ENCODE data around the gene CFAP46. TPM values are rescaled to one million over a fixed set of nuclear protein-coding genes. Genes with fewer than 3 reads are reported as not detected.

The CFAP46 gene
- polyA plus RNA-seq, 1 of the 3 experiments (the other 2 are of a cell fraction), result 3.9 TPM

- no peaks in the 10 kb centered on the region for H3K36me3 ChIP-seq (replicated peaks in 1 of 2; ENCODE audit: control insufficient read depth in 1 of 2, insufficient read depth in 2 of 2, low read length in 1 of 2)
- no peak overlapping the region for H3K4me3 ChIP-seq (ENCODE audit: low read depth in 2 of 2, low read length in 1 of 2)
- no peak overlapping the region for H2AFZ ChIP-seq (ENCODE audit: low read depth)
- no peaks in the 10 kb centered on the region for H4K20me1 ChIP-seq (ENCODE audit: insufficient read depth)
- H3K27ac ChIP-seq (ENCODE audit: low read depth in 2 of 2, low read length in 1 of 2), result no peak overlapping the region
- H3F3A ChIP-seq (replicated peaks; ENCODE audit: insufficient read depth), result peaks cover 4% of the 10 kb centered on the region
- H3K79me2 ChIP-seq (ENCODE audit: insufficient read depth), result no peaks in the 10 kb centered on the region
- H3K9me3 ChIP-seq, result peaks cover 7% of the 10 kb centered on the region; the same call in 1 of the 2 replicates
- 58% methylated on average over 13 of the region's 13 CpGs for WGBS (ENCODE audit: low lambda C conversion rate)
- TF ChIP-seq USF1 (IDR thresholded peaks at IDR 0.05; ENCODE audit: borderline replicate concordance, low read depth) (no peak), RAD21 (IDR thresholded peaks at IDR 0.05; ENCODE audit: low read length) (no peak), FOXJ3 (CRISPR knock-in tag; IDR thresholded peaks at IDR 0.05) (no peak), GABPA (IDR thresholded peaks at IDR 0.05; ENCODE audit: low read depth) (no peak), RCOR1 (IDR thresholded peaks at IDR 0.05; ENCODE audit: low read length) (no peak), TAF1 (IDR thresholded peaks at IDR 0.05; ENCODE audit: borderline replicate concordance, low read depth, low read length) (no peak), TEAD4 (IDR thresholded peaks at IDR 0.05; ENCODE audit: borderline replicate concordance, insufficient read depth) (no peak), ELF1 (IDR thresholded peaks at IDR 0.05) (no peak), CHD2 (IDR thresholded peaks at IDR 0.05; ENCODE audit: low read length, partially characterized antibody) (no peak), JUND (IDR thresholded peaks at IDR 0.05) (no peak), FOXM1 (IDR thresholded peaks at IDR 0.05; ENCODE audit: low read depth) (no peak), EZH2phosphoT487 (IDR thresholded peaks at IDR 0.05; ENCODE audit: borderline replicate concordance, low read depth) (no peak), GATA2 (CRISPR knock-in tag; IDR thresholded peaks at IDR 0.05) (no peak)
- TF ChIP-seq, protein P1, sequence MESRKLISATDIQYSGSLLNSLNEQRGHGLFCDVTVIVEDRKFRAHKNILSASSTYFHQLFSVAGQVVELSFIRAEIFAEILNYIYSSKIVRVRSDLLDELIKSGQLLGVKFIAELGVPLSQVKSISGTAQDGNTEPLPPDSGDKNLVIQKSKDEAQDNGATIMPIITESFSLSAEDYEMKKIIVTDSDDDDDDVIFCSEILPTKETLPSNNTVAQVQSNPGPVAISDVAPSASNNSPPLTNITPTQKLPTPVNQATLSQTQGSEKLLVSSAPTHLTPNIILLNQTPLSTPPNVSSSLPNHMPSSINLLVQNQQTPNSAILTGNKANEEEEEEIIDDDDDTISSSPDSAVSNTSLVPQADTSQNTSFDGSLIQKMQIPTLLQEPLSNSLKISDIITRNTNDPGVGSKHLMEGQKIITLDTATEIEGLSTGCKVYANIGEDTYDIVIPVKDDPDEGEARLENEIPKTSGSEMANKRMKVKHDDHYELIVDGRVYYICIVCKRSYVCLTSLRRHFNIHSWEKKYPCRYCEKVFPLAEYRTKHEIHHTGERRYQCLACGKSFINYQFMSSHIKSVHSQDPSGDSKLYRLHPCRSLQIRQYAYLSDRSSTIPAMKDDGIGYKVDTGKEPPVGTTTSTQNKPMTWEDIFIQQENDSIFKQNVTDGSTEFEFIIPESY (IDR thresholded peaks at IDR 0.05; ENCODE audit: borderline replicate concordance, low read depth), result no peak
- TF ChIP-seq, protein P2, sequence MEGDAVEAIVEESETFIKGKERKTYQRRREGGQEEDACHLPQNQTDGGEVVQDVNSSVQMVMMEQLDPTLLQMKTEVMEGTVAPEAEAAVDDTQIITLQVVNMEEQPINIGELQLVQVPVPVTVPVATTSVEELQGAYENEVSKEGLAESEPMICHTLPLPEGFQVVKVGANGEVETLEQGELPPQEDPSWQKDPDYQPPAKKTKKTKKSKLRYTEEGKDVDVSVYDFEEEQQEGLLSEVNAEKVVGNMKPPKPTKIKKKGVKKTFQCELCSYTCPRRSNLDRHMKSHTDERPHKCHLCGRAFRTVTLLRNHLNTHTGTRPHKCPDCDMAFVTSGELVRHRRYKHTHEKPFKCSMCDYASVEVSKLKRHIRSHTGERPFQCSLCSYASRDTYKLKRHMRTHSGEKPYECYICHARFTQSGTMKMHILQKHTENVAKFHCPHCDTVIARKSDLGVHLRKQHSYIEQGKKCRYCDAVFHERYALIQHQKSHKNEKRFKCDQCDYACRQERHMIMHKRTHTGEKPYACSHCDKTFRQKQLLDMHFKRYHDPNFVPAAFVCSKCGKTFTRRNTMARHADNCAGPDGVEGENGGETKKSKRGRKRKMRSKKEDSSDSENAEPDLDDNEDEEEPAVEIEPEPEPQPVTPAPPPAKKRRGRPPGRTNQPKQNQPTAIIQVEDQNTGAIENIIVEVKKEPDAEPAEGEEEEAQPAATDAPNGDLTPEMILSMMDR (IDR thresholded peaks at IDR 0.05), result no peak
- TF ChIP-seq, protein P3, sequence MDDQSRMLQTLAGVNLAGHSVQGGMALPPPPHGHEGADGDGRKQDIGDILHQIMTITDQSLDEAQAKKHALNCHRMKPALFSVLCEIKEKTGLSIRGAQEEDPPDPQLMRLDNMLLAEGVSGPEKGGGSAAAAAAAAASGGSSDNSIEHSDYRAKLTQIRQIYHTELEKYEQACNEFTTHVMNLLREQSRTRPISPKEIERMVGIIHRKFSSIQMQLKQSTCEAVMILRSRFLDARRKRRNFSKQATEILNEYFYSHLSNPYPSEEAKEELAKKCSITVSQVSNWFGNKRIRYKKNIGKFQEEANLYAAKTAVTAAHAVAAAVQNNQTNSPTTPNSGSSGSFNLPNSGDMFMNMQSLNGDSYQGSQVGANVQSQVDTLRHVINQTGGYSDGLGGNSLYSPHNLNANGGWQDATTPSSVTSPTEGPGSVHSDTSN (IDR thresholded peaks at IDR 0.05), result no peak
- no peaks in the 10 kb centered on the region for H3K27me3 ChIP-seq (ENCODE audit: insufficient read depth)
- DNase-seq, result no peak
- no peak overlapping the region for H3K9ac ChIP-seq
- peaks cover 0 to 11% of the 10 kb centered on the region in 2 experiments; a peak in 1 of 4 replicates for H3K4me1 ChIP-seq (ENCODE audit: control insufficient read depth in 1 of 2, insufficient read depth in 2 of 2, low read depth in 1 of 2, low read length in 1 of 2)
- no peak overlapping the region for H3K4me2 ChIP-seq
- ChIA-PET CTCF (interaction anchor here (0.9 to 1.3 kb wide), 3 partner anchors 55 to 185 kb away, joined by 3 to 5 read pairs (median 3); no protein-coding TSS in a partner anchor), POLR2A (no interaction called here)
- H3K9me2 ChIP-seq, result no peaks in the 10 kb centered on the region
These were observed 103.3 kb downstream of the CFAP46 start for GRCh38 chr10:132839061-132839460.
